H9 (cell line): ENCODE data around the gene IGF1R. TPM values are rescaled to one million over a fixed set of nuclear protein-coding genes. Genes with fewer than 3 reads are reported as not detected.

Source experiments
- DNase-seq: peaks from one replicate; pipeline ENCODE4 v3.0.0-alpha.2; 2017
- H2AFZ ChIP-seq: one replicate; pipeline ENCODE4 v1.6.1; 2013; ENCODE audit warnings: mild to moderate bottlenecking, low read length, control low read depth, moderate library complexity
- H2AK5ac ChIP-seq: 2 replicates; pipeline ENCODE4 v1.6.1; 2013; ENCODE audit warnings: low read length, control low read depth, mixed read lengths; ENCODE audit not compliant: insufficient read length
- H2BK120ac ChIP-seq: one replicate; pipeline ENCODE4 v1.6.1; 2013; ENCODE audit warnings: low read depth, mild to moderate bottlenecking, low read length, control low read depth, inconsistent platforms; ENCODE audit not compliant: poor library complexity, severe bottlenecking
- H2BK12ac ChIP-seq: 2 replicates; pipeline ENCODE4 v1.6.1; 2013; ENCODE audit warnings: low read length, control low read depth, mixed read lengths, low read depth; ENCODE audit not compliant: insufficient read length
- H2BK15ac ChIP-seq: 2 replicates; pipeline ENCODE4 v1.6.1; 2013; ENCODE audit warnings: low read depth, low read length, control low read depth
- H2BK20ac ChIP-seq: one replicate; pipeline ENCODE4 v1.6.1; 2013; ENCODE audit warnings: low read depth, mild to moderate bottlenecking, low read length, control low read depth, inconsistent platforms; ENCODE audit not compliant: poor library complexity, severe bottlenecking
- H2BK5ac ChIP-seq: 2 replicates; pipeline ENCODE4 v1.6.1; 2013; ENCODE audit warnings: low read length, control low read depth, mixed read lengths; ENCODE audit not compliant: insufficient read length
- H3K14ac ChIP-seq: 2 replicates; pipeline ENCODE4 v1.6.1; 2013; ENCODE audit warnings: low read length, control low read depth; ENCODE audit not compliant: insufficient read depth
- H3K18ac ChIP-seq: 2 replicates; pipeline ENCODE4 v1.6.1; 2013; ENCODE audit warnings: low read depth, mild to moderate bottlenecking, mixed read lengths, low read length, control low read depth; ENCODE audit not compliant: insufficient read length
- H3K23ac ChIP-seq: 2 replicates; pipeline ENCODE4 v1.6.1; 2013; ENCODE audit warnings: low read length, control low read depth, mixed read lengths, low read depth; ENCODE audit not compliant: insufficient read length
- H3K23me2 ChIP-seq: 2 replicates; pipeline ENCODE4 v1.6.1; 2013; ENCODE audit warnings: low read depth, mild to moderate bottlenecking, mixed read lengths, low read length, control low read depth; ENCODE audit not compliant: insufficient read length, poor library complexity, severe bottlenecking
- H3K27ac ChIP-seq: 2 replicates; pipeline ENCODE4 v1.5.1; 2013; ENCODE audit warnings: low read length, control low read depth, mixed read lengths, low read depth; ENCODE audit not compliant: insufficient read length
- H3K27me3 ChIP-seq: 2 replicates; pipeline ENCODE4 v1.6.1; 2013; ENCODE audit warnings: low read length, control low read depth, inconsistent platforms; ENCODE audit not compliant: insufficient read depth
- H3K4ac ChIP-seq: 2 replicates; pipeline ENCODE4 v1.6.1; 2013; ENCODE audit warnings: low read depth, mild to moderate bottlenecking, control low read depth, inconsistent platforms, low read length, moderate library complexity
- H3K4me1 ChIP-seq: 2 replicates; pipeline ENCODE4 v1.6.1; 2013; ENCODE audit warnings: low read length, control low read depth, inconsistent platforms; ENCODE audit not compliant: insufficient read depth
- H3K4me2 ChIP-seq: 2 replicates; pipeline ENCODE4 v1.6.1; 2013; ENCODE audit warnings: low read length, control low read depth, mixed read lengths; ENCODE audit not compliant: insufficient read length, insufficient read depth
- H3K56ac ChIP-seq: 2 replicates; pipeline ENCODE4 v1.6.1; 2013; ENCODE audit warnings: low read depth, mild to moderate bottlenecking, mixed read lengths, low read length, control low read depth; ENCODE audit not compliant: insufficient read length
- H3K79me1 ChIP-seq: 2 replicates; pipeline ENCODE4 v1.6.1; 2013; ENCODE audit warnings: low read depth, mild to moderate bottlenecking, moderate library complexity, low read length, control low read depth, inconsistent platforms; ENCODE audit not compliant: insufficient read depth, poor library complexity, severe bottlenecking
- H3K79me2 ChIP-seq: 2 replicates; pipeline ENCODE4 v1.6.1; 2013; ENCODE audit warnings: low read length, control low read depth, inconsistent platforms; ENCODE audit not compliant: insufficient read depth
- H3K9ac ChIP-seq: 2 replicates; pipeline ENCODE4 v1.6.1; 2013; ENCODE audit warnings: low read length, control low read depth, mixed read lengths; ENCODE audit not compliant: insufficient read length; ENCODE audit errors: extremely low read depth
- H3K9me3 ChIP-seq: one replicate; pipeline ENCODE4 v1.6.1; 2013; ENCODE audit warnings: low read depth, low read length, inconsistent platforms; ENCODE audit not compliant: control insufficient read depth
- H3T11ph ChIP-seq: one replicate; pipeline ENCODE4 v1.6.1; 2013; ENCODE audit warnings: mild to moderate bottlenecking, low read length, control low read depth, inconsistent platforms
- H4K20me1 ChIP-seq: one replicate; pipeline ENCODE4 v1.6.1; 2013; ENCODE audit not compliant: control insufficient read depth, insufficient read length, insufficient read depth
- H4K5ac ChIP-seq: 2 replicates; pipeline ENCODE4 v1.6.1; 2013; ENCODE audit warnings: low read depth, mild to moderate bottlenecking, mixed read lengths, low read length, control low read depth; ENCODE audit not compliant: insufficient read length
- H4K8ac ChIP-seq: replicated peaks from 2 replicates; pipeline ENCODE4 v1.6.1; 2013; ENCODE audit warnings: low read length, control low read depth, mixed read lengths, low read depth; ENCODE audit not compliant: insufficient read length
- H4K91ac ChIP-seq: 2 replicates; pipeline ENCODE4 v1.6.1; 2013; ENCODE audit warnings: low read depth, mild to moderate bottlenecking, moderate library complexity, mixed read lengths, low read length, control low read depth; ENCODE audit not compliant: insufficient read length
- H3K27ac Mint-ChIP-seq, 3 experiments: 2 replicates in 2 of 3; 3 replicates in 1 of 3; pipeline ENCODE4 v1.8.0; 2020 to 2021; ENCODE audit warnings: mixed read lengths in 3 of 3, mild to moderate bottlenecking in 1 of 3, moderate library complexity in 1 of 3
- H3K27me3 Mint-ChIP-seq: 2 replicates; pipeline ENCODE4 v1.8.0; 2021; ENCODE audit warnings: low read depth, mild to moderate bottlenecking, moderate library complexity, mixed read lengths
- H3K36me3 Mint-ChIP-seq, 3 experiments: 2 replicates in 2 of 3; 3 replicates in 1 of 3; pipeline ENCODE4 v1.8.0; 2020 to 2021; ENCODE audit warnings: low read depth in 3 of 3, mixed read lengths in 3 of 3; ENCODE audit not compliant: insufficient read depth in 1 of 3
- H3K4me1 Mint-ChIP-seq, 2 experiments: 2 replicates each; pipeline ENCODE4 v1.8.0; 2020; ENCODE audit warnings: mixed read lengths in 2 of 2
- H3K4me3 Mint-ChIP-seq, 2 experiments: 2 replicates in 1 of 2; 3 replicates in 1 of 2; pipeline ENCODE4 v1.8.0; 2020 to 2021; ENCODE audit warnings: mild to moderate bottlenecking in 2 of 2, mixed read lengths in 2 of 2, moderate library complexity in 1 of 2
- H3K9me3 Mint-ChIP-seq, 2 experiments: 2 replicates in 1 of 2; 3 replicates in 1 of 2; pipeline ENCODE4 v1.8.0; 2020; ENCODE audit warnings: mild to moderate bottlenecking in 2 of 2, mixed read lengths in 2 of 2, moderate library complexity in 1 of 2
- CTCF ChIP-seq: fragments of 200-600 bp; sonication (generic); conservative IDR thresholded peaks from 3 replicates; pipeline ENCODE4 v1.8.0; 2021; ENCODE audit warnings: antibody characterized with exemption, mild to moderate bottlenecking
- WGBS: extraction: QIAGEN DNeasy Blood & Tissue Kit; methylation state at CpG from one replicate; pipeline ENCODE4 v1.1.7; 2013; ENCODE audit warnings: missing lambda C conversion rate, low lambda C conversion rate, mixed read lengths; ENCODE audit not compliant: insufficient read length; ENCODE audit errors: extremely low coverage; 5-methylcytosine and 5-hydroxymethylcytosine counted together
- total RNA-seq: library from RNA; stranded (reverse); gene quantifications from 2 replicates; pipeline ENCODE4 v1.2.1, GENCODE V29; 2021

IGF1R gene
- total RNA-seq, 1 experiment from 2014 or later, result 70.0 TPM

GRCh38 chr15:98772895-98773294 lies 124.6 kb downstream of the IGF1R start:
- no peak for DNase-seq
- H4K5ac ChIP-seq, result no peak overlapping the region
- H3K4ac ChIP-seq, result no peak overlapping the region
- Mint-ChIP-seq H3K27me3 (no peaks in the 10 kb centered on the region), H3K4me3 (peak overlapping the region in 1 of 2 experiments; percentile 15; a peak in 1 of 5 replicates), H3K9me3 (no peaks in the 10 kb centered on the region), H3K27ac (peak overlapping the region in 2 of 3 experiments; percentile 8 to 59; a peak in 2 of 7 replicates), H3K4me1 (peaks cover 80 to 82% of the 10 kb centered on the region in 2 experiments), H3K36me3 (no peaks in the 10 kb centered on the region; a peak in 1 of 7 replicates)
- no peak overlapping the region for H3K18ac ChIP-seq
- no peak overlapping the region for H2BK5ac ChIP-seq
- no peak overlapping the region for H2BK120ac ChIP-seq
- H2AFZ ChIP-seq, result no peak overlapping the region
- H3T11ph ChIP-seq, result no peak overlapping the region
- H4K20me1 ChIP-seq, result no peaks in the 10 kb centered on the region
- no peaks in the 10 kb centered on the region for H3K9me3 ChIP-seq
- no peak overlapping the region for H4K91ac ChIP-seq
- no peak overlapping the region for H3K14ac ChIP-seq
- H3K56ac ChIP-seq, result no peak overlapping the region
- no peak for TF ChIP-seq CTCF
- WGBS, result no CpG with 5 or more reads among the region's 3 CpGs
- no peak overlapping the region for H2BK12ac ChIP-seq
- no peaks in the 10 kb centered on the region for H3K23me2 ChIP-seq
- no peak overlapping the region for H3K23ac ChIP-seq
- H3K9ac ChIP-seq, result no peak overlapping the region
- no peak overlapping the region for H2BK20ac ChIP-seq
- H3K4me2 ChIP-seq, result no peak overlapping the region
- no peak overlapping the region for H2AK5ac ChIP-seq
- H4K8ac ChIP-seq, result no peak overlapping the region
- H3K4me1 ChIP-seq, result peaks cover 22% of the 10 kb centered on the region; the same call in 1 of the 2 replicates
- no peaks in the 10 kb centered on the region for H3K27me3 ChIP-seq
- no peak overlapping the region for H3K27ac ChIP-seq
- peaks cover 33% of the 10 kb centered on the region; the same call in 1 of the 2 replicates for H3K79me2 ChIP-seq
- H3K79me1 ChIP-seq, result peaks cover 9% of the 10 kb centered on the region
- H2BK15ac ChIP-seq, result no peak overlapping the region
